ENCODE results near the gene ACVR1B. TPM values are rescaled to one million over a fixed set of nuclear protein-coding genes. Genes with fewer than 3 reads are reported as not detected.

ACVR1B gene
- total and polyA plus RNA-seq, 9 of the 15 experiments (the other 6 are each of a cell fraction or from before 2014, with no cell fraction given), result 0.97 to 15.1 (median 6.8) TPM

GRCh38 chr12:51972849-51973273, 21.4 kb downstream of the ACVR1B start (continued):
- peak; percentile 89 for TF ChIP-seq VEZF1 (CRISPR knock-in tag; IDR thresholded peaks at IDR 0.05)
- peak; percentile 98 for TF ChIP-seq ARID1B (IDR thresholded peaks at IDR 0.05)
- TF ChIP-seq HNRNPK (IDR thresholded peaks at IDR 0.05; ENCODE audit: low read depth, low read length, poor library complexity, severe bottlenecking), result no peak
- TF ChIP-seq CTCF (IDR thresholded peaks at IDR 0.05 in 2 of 3, conservative IDR thresholded peaks at IDR 0.05 in 1 of 3; ENCODE audit: insufficient read depth in 2 of 3, low read depth in 1 of 3, low read length in 3 of 3), result no peak
- 0 out of 2 replicates have a peak, but pooled peaks have one; percentile 78 for TF ChIP-seq ARID3A (IDR thresholded peaks at IDR 0.05; ENCODE audit: borderline replicate concordance, low read depth, low read length)
- TF ChIP-seq ETS2 (tag; IDR thresholded peaks at IDR 0.05; ENCODE audit: borderline replicate concordance, poor library complexity, severe bottlenecking), result no peak
- TF ChIP-seq FOXM1 (IDR thresholded peaks at IDR 0.05; ENCODE audit: low read depth), result peak; percentile 83
- no peak for TF ChIP-seq FOXM1 (CRISPR knock-in tag; IDR thresholded peaks at IDR 0.05; ENCODE audit: low read depth)
- TF ChIP-seq SAFB2 (IDR thresholded peaks at IDR 0.05; ENCODE audit: borderline replicate concordance, low read depth, low read length, severe bottlenecking), result no peak
- peak; percentile 74 to 78 for TF ChIP-seq FOXK2 (conservative IDR thresholded peaks at IDR 0.05 in 1 of 2, IDR thresholded peaks at IDR 0.05 in 1 of 2; ENCODE audit: low read depth in 2 of 2)
- peak; percentile 90 to 99 for TF ChIP-seq RCOR1 (IDR thresholded peaks at IDR 0.05; ENCODE audit: borderline replicate concordance in 1 of 2, low read depth in 2 of 2, low read length in 2 of 2)
- TF ChIP-seq NR1H2 (CRISPR knock-in tag; IDR thresholded peaks at IDR 0.05), result no peak
- TF ChIP-seq ZNF639 (CRISPR knock-in tag; conservative IDR thresholded peaks at IDR 0.05 in 1 of 2, IDR thresholded peaks at IDR 0.05 in 1 of 2), result peak in 1 of 2 experiments; percentile 65; a peak in 2 of 4 replicates
- peak; percentile 54 for TF ChIP-seq EP400 (IDR thresholded peaks at IDR 0.05)
- peak; percentile 56; the same call in 1 of the 2 replicates for TF ChIP-seq ELF2 (CRISPR knock-in tag; IDR thresholded peaks at IDR 0.05)
- peak; percentile 89 for TF ChIP-seq FOSL1 (tag; conservative IDR thresholded peaks at IDR 0.05)
- TF ChIP-seq ZNF583 (CRISPR knock-in tag; IDR thresholded peaks at IDR 0.05), result 0 out of 2 replicates have a peak, but pooled peaks have one; percentile 33
- peak; percentile 75 for TF ChIP-seq GATA2 (CRISPR knock-in tag; IDR thresholded peaks at IDR 0.05)
- peak; percentile 84 for TF ChIP-seq NBN (IDR thresholded peaks at IDR 0.05; ENCODE audit: low read depth)
- peak; percentile 97 for TF ChIP-seq HMBOX1 (IDR thresholded peaks at IDR 0.05)
